Loucy (cell line): ENCODE results near the gene MARCO.
A peak's percentile ranks its signal among the peaks of the same experiment; 100 is the strongest.

Experiments
- CTCF ChIP-seq: fragments of 200-600 bp; sonication (generic); conservative IDR thresholded peaks from 2 replicates; pipeline ENCODE4 v1.5.1; 2014; ENCODE audit warnings: mild to moderate bottlenecking, antibody characterized with exemption, low read length
- EZH2phosphoT487 ChIP-seq: fragments of 200-600 bp; IDR thresholded peaks from 2 replicates; pipeline ENCODE4 v1.6.1; 2018; ENCODE audit warnings: antibody characterized with exemption, mild to moderate bottlenecking, moderate library complexity, borderline replicate concordance

- TF ChIP-seq CTCF: peak; percentile 47
- TF ChIP-seq EZH2phosphoT487: no peak
Measured at GRCh38 chr2:119028327-119029174, 86.6 kb downstream of the MARCO start.
